Right atrium auricular region (tissue), 2 donors: ENCODE data around the gene CPXM2. TPM values are rescaled to one million over a fixed set of nuclear protein-coding genes. Genes with fewer than 3 reads are reported as not detected.

Experiments used
- DNase-seq: peaks from one replicate; pipeline ENCODE4 v3.0.0-alpha.2; 2019; ENCODE audit warnings: low spot score
- H3K27ac ChIP-seq, 2 donors: fragments of 200-600 bp; sonication (generic); 1 replicate in 1 of 2; 2 replicates in 1 of 2; pipeline ENCODE4 v1.5.1; 2016 to 2019
- H3K27me3 ChIP-seq, 2 donors: fragments of 200-600 bp; sonication (generic); one replicate each; pipeline versions ENCODE4 v1.5.1 to v1.6.0; 2017 to 2019
- H3K36me3 ChIP-seq: fragments of 200-600 bp; sonication (generic); one replicate; pipeline ENCODE4 v1.5.1; 2016
- H3K4me1 ChIP-seq, 2 donors: fragments of 200-600 bp; sonication (generic); one replicate each; pipeline versions ENCODE4 v1.5.1 to v1.6.0; 2017 to 2019
- H3K4me3 ChIP-seq, 2 donors: fragments of 200-600 bp; sonication (generic); 1 replicate in 1 of 2; 2 replicates in 1 of 2; pipeline ENCODE4 v1.5.1; 2017 to 2019; ENCODE audit warnings: mild to moderate bottlenecking in 1 of 2, moderate library complexity in 1 of 2
- H3K9me3 ChIP-seq, 2 donors: fragments of 200-600 bp; sonication (generic); one replicate each; pipeline ENCODE4 v1.5.1; 2019
- CTCF ChIP-seq, 2 donors: fragments of 200-600 bp; sonication (generic); IDR thresholded peaks; one replicate each; pipeline ENCODE4 v1.5.1; 2019; ENCODE audit warnings: antibody characterized with exemption in 2 of 2
- total RNA-seq, 2 donors: library from RNA; depleted of rRNA; stranded (reverse); fragments of >200 nt; gene quantifications; one replicate each; pipeline ENCODE4 v1.1.0, GENCODE V29; 2016

The CPXM2 gene
- total RNA-seq, 2 donors from 2014 or later = 8.3 to 8.5 TPM

- no peaks in the 10 kb centered on the region for H3K36me3 ChIP-seq
- H3K4me3 ChIP-seq = no peak overlapping the region
- no peak for TF ChIP-seq CTCF (IDR thresholded peaks at IDR 0.05)
- DNase-seq = no peak
- peaks cover 0 to 8% of the 10 kb centered on the region in 2 donors for H3K4me1 ChIP-seq
- H3K27ac ChIP-seq = no peak overlapping the region
- H3K27me3 ChIP-seq = no peaks in the 10 kb centered on the region
- peaks cover 0 to 3% of the 10 kb centered on the region in 2 donors for H3K9me3 ChIP-seq
Observed at GRCh38 chr10:123893651-123894050, 2.0 kb upstream of the CPXM2 start.

GRCh38 chr10:123890756-123891143 lies 857 bp downstream of the CPXM2 start:
- peak overlapping the region; percentile 29 to 50 for H3K4me3 ChIP-seq
- peaks cover 0 to 3% of the 10 kb centered on the region in 2 donors for H3K9me3 ChIP-seq
- peak overlapping the region; percentile 67 to 73 for H3K27ac ChIP-seq
- H3K36me3 ChIP-seq = no peaks in the 10 kb centered on the region
- H3K4me1 ChIP-seq = peaks cover 0 to 8% of the 10 kb centered on the region in 2 donors
- no peak for TF ChIP-seq CTCF (IDR thresholded peaks at IDR 0.05)
- no peak for DNase-seq
- H3K27me3 ChIP-seq = no peaks in the 10 kb centered on the region

- H3K27ac ChIP-seq = peak overlapping the region; percentile 67 to 73
Observed at GRCh38 chr10:123890226-123890625, 1.4 kb downstream of the CPXM2 start.

GRCh38 chr10:123889821-123890220 lies 1.8 kb downstream of the CPXM2 start:
- H3K36me3 ChIP-seq = no peaks in the 10 kb centered on the region
- H3K27me3 ChIP-seq = no peaks in the 10 kb centered on the region
- H3K4me3 ChIP-seq = peak overlapping the region in 1 of 2 donors; percentile 50
- peaks cover 0 to 3% of the 10 kb centered on the region in 2 donors for H3K9me3 ChIP-seq
- no peak for DNase-seq
- no peak for TF ChIP-seq CTCF (IDR thresholded peaks at IDR 0.05)
- H3K27ac ChIP-seq = no peak overlapping the region
- H3K4me1 ChIP-seq = peaks cover 0 to 12% of the 10 kb centered on the region in 2 donors

More at GRCh38 chr10:123890226-123890625, 1.4 kb downstream of the CPXM2 start:
- no peak for TF ChIP-seq CTCF (IDR thresholded peaks at IDR 0.05)
- Histone ChIP-seq H3K4me1 (peaks cover 0 to 12% of the 10 kb centered on the region in 2 donors), H3K4me3 (peak overlapping the region; percentile 29 to 50), H3K36me3 (no peaks in the 10 kb centered on the region), H3K9me3 (peaks cover 0 to 3% of the 10 kb centered on the region in 2 donors), H3K27me3 (no peaks in the 10 kb centered on the region)
- no peak for DNase-seq

- no peak overlapping the region for H3K4me3 ChIP-seq
- peaks cover 0 to 12% of the 10 kb centered on the region in 2 donors for H3K4me1 ChIP-seq
- DNase-seq = no peak
- peaks cover 0 to 3% of the 10 kb centered on the region in 2 donors for H3K9me3 ChIP-seq
- no peak overlapping the region for H3K27ac ChIP-seq
- no peaks in the 10 kb centered on the region for H3K27me3 ChIP-seq
- H3K36me3 ChIP-seq = no peaks in the 10 kb centered on the region
- no peak for TF ChIP-seq CTCF (IDR thresholded peaks at IDR 0.05)
Observed at GRCh38 chr10:123888751-123889150, 2.9 kb downstream of the CPXM2 start.

- Histone ChIP-seq H3K4me3 (no peak overlapping the region), H3K27me3 (no peaks in the 10 kb centered on the region), H3K27ac (no peak overlapping the region), H3K4me1 (peaks cover 0 to 12% of the 10 kb centered on the region in 2 donors), H3K36me3 (no peaks in the 10 kb centered on the region), H3K9me3 (peaks cover 0 to 3% of the 10 kb centered on the region in 2 donors)
- no peak for TF ChIP-seq CTCF (IDR thresholded peaks at IDR 0.05)
- no peak for DNase-seq
Observed at GRCh38 chr10:123888256-123888655, 3.4 kb downstream of the CPXM2 start.
